C4-2B (cell line): ENCODE results near the gene MCCD1.
"Not testable (repeated sequence)": the region's sequence is repeated elsewhere in the genome, so short reads cannot be mapped to it uniquely, and the experiment has no call there.

ENCODE experiments used
- H3K27ac ChIP-seq: fragments of 450-650 bp; 2 replicates; pipeline ENCODE4 v1.5.1; 2017
- ZFX ChIP-seq: fragments of 450-650 bp; IDR thresholded peaks from 2 replicates; pipeline ENCODE4 v1.6.1; 2017
- TF ChIP-seq, protein P1 (sequence below): fragments of 450-650 bp; conservative IDR thresholded peaks from 2 replicates; pipeline ENCODE4 v1.5.1; 2017; ENCODE audit warnings: mild to moderate bottlenecking

The MCCD1 gene, protein sequence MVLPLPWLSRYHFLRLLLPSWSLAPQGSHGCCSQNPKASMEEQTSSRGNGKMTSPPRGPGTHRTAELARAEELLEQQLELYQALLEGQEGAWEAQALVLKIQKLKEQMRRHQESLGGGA

DNA sequence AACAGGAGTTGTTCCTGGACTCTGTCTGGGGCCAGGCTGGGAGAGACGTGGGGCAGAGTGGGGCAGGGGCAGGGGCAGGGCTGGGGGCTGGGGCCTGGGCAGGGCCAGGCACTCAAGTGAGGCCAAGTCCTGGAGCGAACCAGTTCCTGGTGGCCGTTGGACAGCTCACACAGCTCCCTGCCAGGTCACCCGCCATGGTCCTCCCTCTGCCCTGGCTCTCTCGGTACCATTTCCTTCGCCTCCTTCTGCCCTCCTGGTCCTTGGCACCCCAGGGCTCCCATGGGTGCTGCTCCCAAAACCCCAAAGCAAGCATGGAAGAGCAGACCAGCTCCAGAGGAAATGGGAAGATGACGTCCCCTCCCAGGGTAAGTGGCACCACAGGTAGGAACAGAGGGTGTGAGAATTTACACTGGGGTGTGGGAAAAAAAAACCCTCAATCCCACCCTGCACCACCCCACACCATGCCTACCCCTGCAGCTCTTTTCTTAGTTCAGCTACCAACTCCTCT, at the start of gene MCCD1:
TSS of gene MCCD1 (plus strand) at position 142 of the 508 bp plus-strand sequence. CDS start at position 195, 53 bp downstream.
- no peak within 1 kb of the TSS for H3K27ac ChIP-seq

DNA sequence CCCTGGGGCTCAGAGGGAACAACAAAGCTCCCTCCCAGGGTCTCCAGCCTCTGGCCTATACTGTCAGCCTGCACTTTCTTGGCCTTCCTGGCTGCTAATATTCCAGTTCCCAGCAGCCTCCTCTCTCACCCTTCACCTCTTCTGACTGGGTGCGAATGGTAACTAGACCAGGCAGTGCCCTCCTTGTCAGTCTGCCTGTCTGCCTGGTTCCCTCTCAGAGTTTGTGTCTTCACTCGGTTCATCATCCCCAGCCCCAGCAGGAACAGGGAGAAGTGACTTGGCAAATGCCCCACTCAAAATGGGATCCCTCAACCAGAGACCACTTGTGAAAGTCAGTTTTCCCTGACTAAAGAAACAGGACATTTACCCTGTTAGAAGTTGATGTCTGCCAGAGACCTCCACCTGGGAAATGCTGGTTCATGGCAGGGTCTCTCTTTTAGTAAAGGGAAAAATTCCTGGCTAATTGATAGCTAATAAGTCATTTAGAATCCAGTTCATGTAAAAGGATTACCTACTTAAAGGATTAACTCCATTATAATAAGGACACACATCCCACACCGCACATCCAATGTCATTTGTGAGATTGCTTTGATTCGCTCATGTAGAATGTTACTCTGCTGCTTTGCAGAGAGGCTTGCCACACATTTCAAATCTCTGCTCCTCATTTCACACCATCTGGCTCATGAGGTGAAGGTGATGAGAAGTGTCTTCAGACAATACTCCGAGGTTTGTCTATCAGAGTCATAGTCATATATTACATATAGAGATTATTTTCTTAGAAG, 49.4 kb upstream of the MCCD1 start:
- H3K27ac ChIP-seq = no peak overlapping the region
- TF ChIP-seq, protein P1, sequence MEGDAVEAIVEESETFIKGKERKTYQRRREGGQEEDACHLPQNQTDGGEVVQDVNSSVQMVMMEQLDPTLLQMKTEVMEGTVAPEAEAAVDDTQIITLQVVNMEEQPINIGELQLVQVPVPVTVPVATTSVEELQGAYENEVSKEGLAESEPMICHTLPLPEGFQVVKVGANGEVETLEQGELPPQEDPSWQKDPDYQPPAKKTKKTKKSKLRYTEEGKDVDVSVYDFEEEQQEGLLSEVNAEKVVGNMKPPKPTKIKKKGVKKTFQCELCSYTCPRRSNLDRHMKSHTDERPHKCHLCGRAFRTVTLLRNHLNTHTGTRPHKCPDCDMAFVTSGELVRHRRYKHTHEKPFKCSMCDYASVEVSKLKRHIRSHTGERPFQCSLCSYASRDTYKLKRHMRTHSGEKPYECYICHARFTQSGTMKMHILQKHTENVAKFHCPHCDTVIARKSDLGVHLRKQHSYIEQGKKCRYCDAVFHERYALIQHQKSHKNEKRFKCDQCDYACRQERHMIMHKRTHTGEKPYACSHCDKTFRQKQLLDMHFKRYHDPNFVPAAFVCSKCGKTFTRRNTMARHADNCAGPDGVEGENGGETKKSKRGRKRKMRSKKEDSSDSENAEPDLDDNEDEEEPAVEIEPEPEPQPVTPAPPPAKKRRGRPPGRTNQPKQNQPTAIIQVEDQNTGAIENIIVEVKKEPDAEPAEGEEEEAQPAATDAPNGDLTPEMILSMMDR = no peak
- TF ChIP-seq ZFX = no peak

More for the DNA sequence above, at the start of gene MCCD1:
- TF ChIP-seq, protein P1 = no peak
- no peak for TF ChIP-seq ZFX

DNA sequence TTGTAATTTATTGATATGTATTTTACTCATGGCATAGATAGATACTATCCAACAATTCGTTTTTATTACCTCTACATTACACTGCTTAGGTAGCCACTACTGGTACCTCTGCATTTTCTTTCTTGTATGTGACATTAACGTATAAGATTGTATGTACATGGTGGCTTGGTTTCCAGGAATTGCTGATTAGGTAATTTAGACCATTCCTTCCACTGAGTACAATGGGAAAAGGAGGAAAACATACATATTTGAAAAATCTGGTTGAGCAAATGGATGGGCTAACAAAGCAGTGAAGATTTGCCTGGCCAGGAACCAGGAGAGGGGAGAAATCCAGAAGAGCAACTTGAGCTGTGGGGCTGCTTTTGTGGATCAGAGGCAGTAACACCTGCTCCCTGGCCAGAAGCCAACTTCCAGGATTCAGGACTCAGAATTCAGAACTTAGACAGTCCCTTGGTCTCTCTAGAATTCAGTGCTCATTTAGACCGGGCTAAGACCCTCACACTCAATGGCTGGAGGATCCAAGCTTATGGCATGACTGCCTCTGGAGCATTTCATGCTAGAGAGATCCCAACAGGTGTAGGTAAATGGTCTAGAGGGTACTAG, 48.7 kb upstream of the MCCD1 start:
- no peak for TF ChIP-seq ZFX
- TF ChIP-seq, protein P1 = no peak
- H3K27ac ChIP-seq = no peak overlapping the region

DNA sequence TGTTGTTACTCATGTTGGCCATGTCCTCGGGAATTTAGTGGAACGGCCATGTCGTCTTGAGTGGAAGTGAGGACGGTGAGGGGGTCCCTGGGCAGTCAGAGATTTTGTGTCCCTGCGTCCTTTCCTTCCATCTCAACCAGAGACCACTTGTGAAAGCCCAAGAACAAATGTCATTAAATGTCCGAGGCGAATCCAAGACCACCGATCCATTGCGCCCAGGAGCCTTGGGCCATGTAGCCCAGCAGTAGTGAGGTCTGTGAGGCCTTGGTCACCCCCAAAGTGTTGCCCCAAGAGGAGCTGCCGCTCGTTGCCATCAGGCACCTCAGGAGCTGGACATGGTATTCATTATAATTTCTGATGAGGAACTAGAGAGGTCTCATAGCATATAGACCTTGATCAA, 48.2 kb upstream of the MCCD1 start:
- no peak for TF ChIP-seq ZFX
- TF ChIP-seq, protein P1 = no peak
- H3K27ac ChIP-seq = no peak overlapping the region

DNA sequence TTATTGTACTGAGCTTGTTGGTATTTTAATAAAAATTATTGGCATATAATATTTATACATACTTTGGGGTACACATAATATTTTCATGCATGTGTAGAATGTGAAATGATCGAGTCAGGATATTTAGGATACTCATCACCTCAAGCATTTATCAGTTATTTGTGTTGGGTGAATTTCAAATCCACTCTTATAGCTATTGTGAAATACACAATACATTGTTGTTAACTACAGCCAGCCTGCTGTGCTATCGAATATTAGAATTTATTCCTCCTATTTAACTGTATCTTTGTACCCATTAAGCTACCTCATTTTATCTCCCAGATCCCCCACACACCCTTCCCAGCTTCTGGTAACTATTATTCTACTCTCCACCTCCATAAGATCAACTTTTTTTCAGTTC, 45.4 kb upstream of the MCCD1 start:
- TF ChIP-seq, protein P1 = no peak
- TF ChIP-seq ZFX = no peak
- H3K27ac ChIP-seq = no peak overlapping the region

DNA sequence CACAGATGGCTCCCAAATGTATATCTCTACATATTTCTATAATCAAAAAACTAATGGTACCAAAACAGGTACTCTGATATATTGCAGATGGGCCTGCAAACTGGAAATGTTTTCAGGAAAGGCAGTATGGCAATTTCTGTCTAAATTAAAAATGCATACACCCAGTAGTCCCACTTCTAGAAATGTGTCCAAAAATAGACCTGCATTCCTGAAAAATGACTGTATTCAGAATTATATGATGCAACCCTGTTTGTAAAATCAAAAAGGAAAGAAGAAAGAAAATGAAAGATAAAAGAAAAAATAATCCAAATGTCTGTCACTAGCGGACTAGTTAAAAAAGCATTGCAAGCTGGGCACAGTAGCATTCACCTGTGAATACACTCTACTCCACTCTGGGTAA, 43.7 kb upstream of the MCCD1 start:
- TF ChIP-seq ZFX = no peak
- TF ChIP-seq, protein P1 = no peak
- H3K27ac ChIP-seq = no peak overlapping the region

DNA sequence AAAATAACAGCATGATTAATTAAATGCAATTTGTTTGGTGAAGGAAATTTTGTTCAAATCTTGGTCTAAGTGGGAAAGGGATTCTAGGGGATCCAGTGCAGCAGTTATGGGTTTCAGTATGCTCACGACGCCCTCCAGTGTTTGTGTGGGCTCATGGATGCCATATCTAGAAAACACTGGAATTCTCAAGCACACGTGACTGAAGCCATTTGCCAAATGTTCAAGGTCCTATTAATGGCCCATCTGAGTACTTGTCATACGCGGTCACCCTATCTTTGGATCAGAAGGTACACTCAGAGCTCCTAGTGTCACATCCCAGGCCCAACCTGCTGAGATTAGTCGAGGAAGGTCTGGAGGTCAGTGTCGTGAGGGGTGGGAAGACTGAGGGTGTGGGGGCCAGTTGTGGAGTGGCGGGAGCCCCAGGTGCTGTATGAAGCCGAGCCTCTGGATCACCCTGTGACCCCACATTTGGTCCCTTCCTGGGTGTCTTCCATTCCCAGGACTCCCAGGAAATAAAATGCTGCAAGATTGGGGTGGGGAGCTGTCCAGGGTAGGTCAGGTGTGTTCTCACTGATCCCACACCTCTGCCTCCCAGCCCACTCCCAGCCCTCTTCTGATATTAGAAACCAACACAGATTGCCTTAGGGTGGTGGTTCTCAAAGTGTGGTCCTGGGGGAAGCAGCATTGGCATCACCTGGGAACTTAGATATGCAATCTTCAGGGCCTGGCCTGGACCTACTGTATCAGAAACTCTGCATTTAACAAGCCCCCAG, 42.5 kb upstream of the MCCD1 start:
- not testable (repeated sequence) for H3K27ac ChIP-seq

DNA sequence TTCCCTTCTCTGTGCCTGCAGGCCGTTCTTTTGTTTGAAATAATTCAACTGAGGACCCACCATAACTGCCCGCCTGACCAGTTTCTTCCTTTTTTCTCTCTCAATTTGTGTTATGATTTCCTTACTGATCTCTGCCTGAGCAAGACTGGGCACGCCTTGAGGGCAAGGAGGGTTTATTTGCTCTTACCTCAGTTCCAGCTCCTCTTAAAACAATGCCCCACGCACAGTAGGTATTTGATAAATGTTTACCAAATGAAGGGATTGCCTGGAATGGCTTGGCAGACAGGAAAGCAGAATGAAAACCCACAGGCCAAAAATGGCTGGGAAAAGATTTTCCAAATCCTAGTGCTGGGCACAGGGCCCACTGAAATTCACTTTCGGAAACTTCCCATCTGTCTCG, 41.1 kb upstream of the MCCD1 start:
- H3K27ac ChIP-seq = not testable (repeated sequence)
